HUES48 (cell line): ENCODE measurements around the gene TBC1D10A.

ENCODE experiments used
- H3K27ac ChIP-seq: one replicate; pipeline ENCODE4 v1.7.0; 2013; ENCODE audit warnings: low read depth, low read length, inconsistent platforms
- H3K27me3 ChIP-seq: 2 replicates; pipeline ENCODE4 v1.6.1; 2013; ENCODE audit warnings: mild to moderate bottlenecking, low read length; ENCODE audit not compliant: control insufficient read depth, insufficient read depth
- H3K36me3 ChIP-seq: 2 replicates; pipeline ENCODE4 v1.6.1; 2013; ENCODE audit warnings: low read length; ENCODE audit not compliant: control insufficient read depth, insufficient read depth
- H3K4me1 ChIP-seq: 2 replicates; pipeline ENCODE4 v1.6.1; 2013; ENCODE audit warnings: mild to moderate bottlenecking, low read length; ENCODE audit not compliant: control insufficient read depth, insufficient read depth
- H3K4me3 ChIP-seq: 2 replicates; pipeline ENCODE4 v1.5.1; 2013; ENCODE audit warnings: mild to moderate bottlenecking, low read depth, low read length
- H3K9ac ChIP-seq: 2 replicates; pipeline ENCODE4 v1.6.1; 2013; ENCODE audit warnings: mild to moderate bottlenecking, low read depth, low read length, moderate library complexity
- H3K9me3 ChIP-seq: 2 replicates; pipeline ENCODE4 v1.6.1; 2013; ENCODE audit warnings: low read length; ENCODE audit not compliant: control insufficient read depth, insufficient read depth

TBC1D10A gene

GRCh38 chr22:30308518-30309230, 18.1 kb downstream of the TBC1D10A start:
- H3K9ac ChIP-seq, result no peak overlapping the region

GRCh38 chr22:30308093-30308492, 18.6 kb downstream of the TBC1D10A start:
- Histone ChIP-seq H3K9me3 (no peaks in the 10 kb centered on the region), H3K4me3 (no peak overlapping the region), H3K36me3 (no peaks in the 10 kb centered on the region), H3K27ac (no peak overlapping the region), H3K27me3 (no peaks in the 10 kb centered on the region), H3K9ac (no peak overlapping the region), H3K4me1 (peaks cover 12% of the 10 kb centered on the region)

More at GRCh38 chr22:30308518-30309230, 18.1 kb downstream of the TBC1D10A start:
- Histone ChIP-seq H3K27me3 (no peaks in the 10 kb centered on the region), H3K36me3 (no peaks in the 10 kb centered on the region), H3K9me3 (no peaks in the 10 kb centered on the region), H3K4me1 (peaks cover 12% of the 10 kb centered on the region), H3K4me3 (no peak overlapping the region), H3K27ac (no peak overlapping the region)

- H3K36me3 ChIP-seq, result no peaks in the 10 kb centered on the region
- no peaks in the 10 kb centered on the region for H3K9me3 ChIP-seq
- H3K27ac ChIP-seq, result no peak overlapping the region
- no peak overlapping the region for H3K4me3 ChIP-seq
- no peaks in the 10 kb centered on the region for H3K27me3 ChIP-seq
- H3K4me1 ChIP-seq, result peaks cover 12% of the 10 kb centered on the region
- H3K9ac ChIP-seq, result no peak overlapping the region
These were observed 19.6 kb downstream of the TBC1D10A start for GRCh38 chr22:30307041-30307574.

- H3K27ac ChIP-seq, result no peak overlapping the region
- peaks cover 12% of the 10 kb centered on the region for H3K4me1 ChIP-seq
- H3K36me3 ChIP-seq, result no peaks in the 10 kb centered on the region
- H3K9ac ChIP-seq, result no peak overlapping the region
- H3K4me3 ChIP-seq, result no peak overlapping the region
- no peaks in the 10 kb centered on the region for H3K9me3 ChIP-seq
- H3K27me3 ChIP-seq, result no peaks in the 10 kb centered on the region
These were observed 20.1 kb downstream of the TBC1D10A start for GRCh38 chr22:30306627-30307011.

GRCh38 chr22:30305906-30306626, 20.7 kb downstream of the TBC1D10A start:
- Histone ChIP-seq H3K36me3 (no peaks in the 10 kb centered on the region), H3K4me3 (no peak overlapping the region), H3K27ac (no peak overlapping the region), H3K4me1 (peaks cover 9% of the 10 kb centered on the region), H3K27me3 (no peaks in the 10 kb centered on the region), H3K9ac (no peak overlapping the region), H3K9me3 (no peaks in the 10 kb centered on the region)

- Histone ChIP-seq H3K27ac (no peak overlapping the region), H3K36me3 (no peaks in the 10 kb centered on the region), H3K4me1 (peaks cover 4% of the 10 kb centered on the region; the same call in 1 of the 2 replicates), H3K27me3 (no peaks in the 10 kb centered on the region), H3K9ac (no peak overlapping the region), H3K4me3 (no peak overlapping the region), H3K9me3 (no peaks in the 10 kb centered on the region)
These were observed 21.2 kb downstream of the TBC1D10A start for GRCh38 chr22:30305519-30305905.

- Histone ChIP-seq H3K27ac (no peak overlapping the region), H3K27me3 (no peaks in the 10 kb centered on the region), H3K4me1 (peaks cover 4% of the 10 kb centered on the region; the same call in 1 of the 2 replicates), H3K36me3 (no peaks in the 10 kb centered on the region), H3K4me3 (no peak overlapping the region), H3K9ac (no peak overlapping the region), H3K9me3 (no peaks in the 10 kb centered on the region)
These were observed 22.1 kb downstream of the TBC1D10A start for GRCh38 chr22:30304495-30305244.

- Histone ChIP-seq H3K27me3 (no peaks in the 10 kb centered on the region), H3K9me3 (no peaks in the 10 kb centered on the region), H3K4me3 (no peak overlapping the region), H3K4me1 (peaks cover 4% of the 10 kb centered on the region; the same call in 1 of the 2 replicates), H3K9ac (no peak overlapping the region), H3K27ac (no peak overlapping the region), H3K36me3 (no peaks in the 10 kb centered on the region)
These were observed 24.0 kb downstream of the TBC1D10A start for GRCh38 chr22:30302810-30303138.

- Histone ChIP-seq H3K4me3 (no peak overlapping the region), H3K36me3 (no peaks in the 10 kb centered on the region), H3K4me1 (peaks cover 4% of the 10 kb centered on the region; the same call in 1 of the 2 replicates), H3K27ac (no peak overlapping the region), H3K9ac (no peak overlapping the region), H3K27me3 (no peaks in the 10 kb centered on the region), H3K9me3 (no peaks in the 10 kb centered on the region)
These were observed 24.5 kb downstream of the TBC1D10A start for GRCh38 chr22:30301995-30302809.

- Histone ChIP-seq H3K9ac (no peak overlapping the region), H3K4me3 (no peak overlapping the region), H3K27ac (no peak overlapping the region), H3K27me3 (no peaks in the 10 kb centered on the region), H3K36me3 (no peaks in the 10 kb centered on the region; the same call in 1 of the 2 replicates), H3K9me3 (no peaks in the 10 kb centered on the region), H3K4me1 (no peaks in the 10 kb centered on the region)
These were observed 27.4 kb downstream of the TBC1D10A start for GRCh38 chr22:30299322-30299721.
